HAP-1 (cell line): ENCODE data around the gene PSMG4.
A peak's percentile ranks its signal among the peaks of the same experiment; 100 is the strongest.

ENCODE experiments used
- DNase-seq, 2 experiments: peaks; one replicate each; pipeline ENCODE4 v3.0.0-alpha.2; 2016 to 2020; ENCODE audit warnings: low spot score in 2 of 2
- H3K27me3 ChIP-seq: fragments of 250-450 bp; sonication (Bioruptor Pico); 2 replicates; pipeline ENCODE4 v1.5.1; 2020; ENCODE audit warnings: low read depth, mild to moderate bottlenecking, moderate library complexity
- H3K36me3 ChIP-seq: fragments of 250-450 bp; sonication (Bioruptor Pico); replicated peaks from 2 replicates; pipeline ENCODE4 v1.5.1; 2020; ENCODE audit warnings: mild to moderate bottlenecking
- H3K4me1 ChIP-seq: fragments of 250-450 bp; sonication (Bioruptor Pico); 2 replicates; pipeline ENCODE4 v1.5.1; 2020; ENCODE audit warnings: mild to moderate bottlenecking
- H3K4me3 ChIP-seq: fragments of 250-450 bp; sonication (Bioruptor Pico); 2 replicates; pipeline ENCODE4 v1.5.1; 2020; ENCODE audit warnings: mild to moderate bottlenecking, moderate library complexity
- H3K9me3 ChIP-seq: fragments of 250-450 bp; sonication (Bioruptor Pico); 2 replicates; pipeline ENCODE4 v1.5.1; 2020; ENCODE audit warnings: mild to moderate bottlenecking, moderate library complexity
- in situ Hi-C: fragments of 300-500 bp; cut with MboI; formaldehyde crosslinking; loops from 3 replicates; pipeline ENCODE4 v1.14.3; 2020; ENCODE audit warnings: low sequenced_read_pairs, inconsistent platforms, mixed read lengths

The PSMG4 gene

DNA sequence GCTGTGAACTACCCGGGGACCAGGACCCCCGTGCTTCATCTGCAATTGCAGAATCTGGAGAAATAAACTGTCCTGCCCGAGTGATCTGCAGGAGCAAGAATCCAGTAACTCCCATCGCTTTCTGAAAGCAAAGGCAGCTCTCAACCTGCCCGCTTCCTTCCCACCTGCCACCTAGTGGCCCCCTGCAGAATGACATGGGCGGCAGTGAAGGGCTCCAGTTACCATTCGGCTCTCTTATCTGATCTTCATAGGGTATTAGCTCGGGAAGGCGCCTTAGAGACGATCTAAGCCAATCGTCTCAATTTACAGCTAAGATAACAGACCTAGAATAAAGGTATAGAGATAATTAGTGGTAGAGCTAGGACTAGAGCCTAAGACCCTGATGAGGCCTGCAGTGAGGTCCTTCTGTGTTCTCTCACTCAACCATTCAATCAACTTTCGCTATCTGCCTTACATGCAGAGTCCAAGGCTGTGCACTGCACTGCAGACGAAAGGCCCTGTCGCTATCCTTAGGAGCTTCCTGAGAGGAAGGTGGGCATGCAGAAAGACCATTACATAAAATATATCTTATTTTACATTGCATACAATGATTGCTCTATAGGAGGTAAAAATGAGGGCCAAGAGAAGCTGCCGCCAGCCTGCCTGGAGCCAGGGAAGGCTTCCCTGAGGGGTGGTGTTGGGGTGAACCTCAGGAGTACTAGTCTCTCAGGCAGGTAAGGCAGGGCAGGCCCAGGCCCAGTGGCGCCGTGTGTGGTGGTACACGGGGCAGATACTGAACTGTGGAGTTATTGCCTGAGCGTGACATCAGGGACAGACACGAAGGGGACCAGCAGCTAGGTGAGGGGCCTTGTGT, 7.1 kb upstream of the PSMG4 start:
- in situ Hi-C loops, result loop anchor here (5.0 kb wide), 2 partner anchors 124 to 254 kb away; partner anchors contain the start of gene NQO2
- Histone ChIP-seq H3K27me3 (no peaks in the 10 kb centered on the region), H3K4me3 (no peak overlapping the region), H3K9me3 (no peaks in the 10 kb centered on the region), H3K4me1 (peaks cover 16% of the 10 kb centered on the region), H3K36me3 (no peaks in the 10 kb centered on the region)
- peak; percentile 89 to 92 for DNase-seq

- Histone ChIP-seq H3K4me1 (peaks cover 16% of the 10 kb centered on the region), H3K4me3 (no peak overlapping the region), H3K36me3 (no peaks in the 10 kb centered on the region), H3K9me3 (no peaks in the 10 kb centered on the region), H3K27me3 (no peaks in the 10 kb centered on the region)
- no peak for DNase-seq
- in situ Hi-C loops, result loop anchor here (5.0 kb wide), 2 partner anchors 125 to 255 kb away; partner anchors contain the start of gene NQO2
Observed at GRCh38 chr6:3252369-3252768, 6.4 kb upstream of the PSMG4 start.

DNA sequence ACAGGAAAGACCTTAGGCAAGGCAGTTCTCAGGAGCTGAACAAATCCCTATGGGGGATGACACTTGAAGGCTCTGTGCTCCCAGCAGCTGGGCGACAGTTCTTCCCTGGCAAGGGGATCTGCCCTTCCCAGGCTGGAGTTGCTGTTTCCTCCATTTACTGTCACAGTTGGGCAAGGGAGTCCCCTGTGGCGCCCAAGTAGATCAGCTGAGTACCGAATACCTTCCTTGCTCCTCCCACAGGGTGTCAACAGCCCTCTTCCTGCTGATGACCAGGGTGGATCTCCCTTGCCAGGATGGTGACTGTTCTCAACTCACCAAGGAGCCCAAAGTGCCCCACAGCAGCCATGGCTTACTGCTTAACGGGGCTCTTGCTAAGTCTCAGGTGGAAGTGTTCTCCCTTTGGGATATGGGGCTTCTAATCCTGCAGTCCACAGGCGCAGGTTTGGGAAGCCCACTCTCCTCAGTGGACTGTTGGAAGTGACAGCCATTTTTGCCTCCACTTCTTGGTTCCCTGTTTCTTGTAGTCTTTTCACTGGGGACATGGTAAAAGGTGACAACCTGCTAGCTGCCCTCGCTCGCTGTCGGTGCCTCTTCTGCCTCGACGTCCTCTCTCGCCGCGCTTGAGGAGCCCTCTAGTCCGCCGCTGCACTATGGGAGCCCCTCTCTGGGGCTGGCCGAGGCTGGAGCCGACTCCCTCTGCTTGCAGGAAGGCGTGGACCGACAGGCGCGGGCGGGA, 5.7 kb upstream of the PSMG4 start:
- peaks cover 10% of the 10 kb centered on the region for H3K4me1 ChIP-seq
- in situ Hi-C loops, result loop anchor here (5.0 kb wide), 2 partner anchors 126 to 256 kb away; partner anchors contain the start of gene NQO2
- no peaks in the 10 kb centered on the region for H3K9me3 ChIP-seq
- no peaks in the 10 kb centered on the region for H3K36me3 ChIP-seq
- no peaks in the 10 kb centered on the region for H3K27me3 ChIP-seq
- DNase-seq, result no peak
- H3K4me3 ChIP-seq, result no peak overlapping the region

- in situ Hi-C loops, result loop anchor here (5.0 kb wide), 2 partner anchors 126 to 256 kb away; partner anchors contain the start of gene NQO2
- Histone ChIP-seq H3K4me3 (no peak overlapping the region), H3K36me3 (no peaks in the 10 kb centered on the region), H3K9me3 (no peaks in the 10 kb centered on the region), H3K27me3 (no peaks in the 10 kb centered on the region), H3K4me1 (peaks cover 12% of the 10 kb centered on the region)
- DNase-seq, result no peak
Observed at GRCh38 chr6:3253597-3253961, 5.2 kb upstream of the PSMG4 start.

GRCh38 chr6:3258201-3258600, 546 bp upstream of the PSMG4 start:
- Histone ChIP-seq H3K9me3 (no peaks in the 10 kb centered on the region), H3K4me3 (peak overlapping the region; percentile 67), H3K36me3 (peaks cover 4% of the 10 kb centered on the region), H3K27me3 (no peaks in the 10 kb centered on the region), H3K4me1 (peaks cover 11% of the 10 kb centered on the region)
- in situ Hi-C loops, result no loop called here
- no peak for DNase-seq

DNA sequence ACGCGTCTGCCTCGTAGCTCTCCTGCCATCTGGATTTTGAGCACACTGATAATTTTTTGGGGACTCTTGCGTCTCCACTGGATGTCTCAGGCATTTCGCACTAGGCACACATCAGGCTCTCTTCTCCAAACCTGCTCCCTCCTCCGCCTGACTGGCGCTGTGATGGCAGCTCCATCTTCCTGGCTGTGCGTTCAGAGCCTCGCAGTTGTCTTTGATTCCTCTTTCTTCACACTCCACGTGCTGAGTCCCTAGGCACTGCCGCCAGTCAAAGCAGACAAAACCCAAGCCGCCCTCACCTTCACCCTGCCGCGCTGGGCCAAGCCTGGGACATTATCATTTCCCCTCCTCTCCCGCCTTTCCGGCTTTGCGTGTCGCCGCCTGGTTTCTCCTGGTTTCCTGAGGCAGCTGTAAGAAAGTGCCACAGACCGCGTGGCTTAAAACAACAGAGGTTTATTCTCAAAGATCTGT, 778 bp downstream of the PSMG4 start:
- in situ Hi-C loops, result no loop called here
- H3K4me1 ChIP-seq, result peaks cover 11% of the 10 kb centered on the region
- DNase-seq, result peak; percentile 26 to 61
- H3K27me3 ChIP-seq, result no peaks in the 10 kb centered on the region
- no peaks in the 10 kb centered on the region for H3K9me3 ChIP-seq
- H3K4me3 ChIP-seq, result peak overlapping the region; percentile 67
- H3K36me3 ChIP-seq, result peaks cover 17% of the 10 kb centered on the region

- peaks cover 23% of the 10 kb centered on the region for H3K36me3 ChIP-seq
- no peaks in the 10 kb centered on the region for H3K9me3 ChIP-seq
- in situ Hi-C loops, result loop anchor here (10.0 kb wide), 1 partner anchor 725 kb away; no protein-coding TSS in a partner anchor
- no peak overlapping the region; the same call in 1 of the 2 replicates for H3K4me3 ChIP-seq
- peaks cover 11% of the 10 kb centered on the region for H3K4me1 ChIP-seq
- peak; percentile 25 to 47 for DNase-seq
- no peaks in the 10 kb centered on the region for H3K27me3 ChIP-seq
Observed at GRCh38 chr6:3260296-3260695, 1.5 kb downstream of the PSMG4 start.

GRCh38 chr6:3260772-3261517, 2.2 kb downstream of the PSMG4 start:
- Histone ChIP-seq H3K27me3 (no peaks in the 10 kb centered on the region), H3K4me3 (no peak overlapping the region; the same call in 1 of the 2 replicates), H3K9me3 (no peaks in the 10 kb centered on the region), H3K36me3 (peaks cover 27% of the 10 kb centered on the region), H3K4me1 (peaks cover 11% of the 10 kb centered on the region)
- in situ Hi-C loops, result loop anchor here (10.0 kb wide), 1 partner anchor 724 kb away; no protein-coding TSS in a partner anchor
- DNase-seq, result no peak

- H3K36me3 ChIP-seq, result peaks cover 31% of the 10 kb centered on the region
- no peak overlapping the region for H3K4me3 ChIP-seq
- no peak for DNase-seq
- no peaks in the 10 kb centered on the region for H3K9me3 ChIP-seq
- in situ Hi-C loops, result loop anchor here (10.0 kb wide), 1 partner anchor 723 kb away; no protein-coding TSS in a partner anchor
- H3K27me3 ChIP-seq, result no peaks in the 10 kb centered on the region
- H3K4me1 ChIP-seq, result peaks cover 11% of the 10 kb centered on the region
Observed at GRCh38 chr6:3261518-3261820, 2.7 kb downstream of the PSMG4 start.

DNA sequence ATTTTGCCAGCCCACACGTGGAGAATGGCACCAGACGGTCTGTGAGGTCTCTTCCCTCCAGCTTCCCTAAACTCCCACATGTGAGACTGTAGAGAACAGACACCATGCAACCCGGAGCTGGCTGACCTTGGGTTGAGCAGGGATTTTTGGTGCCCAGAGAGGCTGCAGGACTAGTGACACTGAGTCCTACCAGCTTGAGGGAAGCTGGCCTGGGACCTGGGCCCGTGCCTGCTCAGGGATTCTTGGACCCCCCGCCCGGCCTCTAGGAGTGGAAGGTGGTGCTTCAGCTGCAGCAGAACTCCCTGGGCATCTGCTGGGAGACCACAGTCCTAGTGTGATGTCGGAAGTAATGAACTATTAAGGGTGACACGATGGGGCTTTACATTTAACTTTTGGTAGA, 3.2 kb downstream of the PSMG4 start:
- H3K9me3 ChIP-seq, result no peaks in the 10 kb centered on the region
- H3K4me3 ChIP-seq, result no peak overlapping the region
- peaks cover 11% of the 10 kb centered on the region for H3K4me1 ChIP-seq
- in situ Hi-C loops, result loop anchor here (10.0 kb wide), 1 partner anchor 723 kb away; no protein-coding TSS in a partner anchor
- H3K27me3 ChIP-seq, result no peaks in the 10 kb centered on the region
- H3K36me3 ChIP-seq, result peaks cover 31% of the 10 kb centered on the region
- DNase-seq, result no peak

DNA sequence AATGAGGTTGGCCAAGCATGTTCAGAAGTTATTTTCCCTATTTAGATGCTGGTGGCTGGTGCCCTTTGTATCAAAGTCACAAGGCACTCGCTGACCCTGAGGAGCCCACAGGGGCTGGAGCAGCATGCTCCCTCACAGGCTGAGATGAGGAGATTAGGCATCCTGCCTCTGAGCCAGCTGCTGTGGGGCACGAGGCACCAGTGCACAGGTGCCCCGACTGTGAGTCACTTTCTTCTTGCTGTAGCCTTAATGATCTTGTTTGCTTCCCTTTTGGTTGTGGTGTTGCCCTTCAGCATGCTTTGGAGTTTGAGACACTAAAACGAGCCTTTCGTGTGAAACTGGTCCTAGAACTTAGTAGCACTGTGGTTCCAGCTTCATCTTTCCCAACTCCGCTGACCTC, 4.3 kb downstream of the PSMG4 start:
- no peak overlapping the region for H3K4me3 ChIP-seq
- peaks cover 10% of the 10 kb centered on the region for H3K4me1 ChIP-seq
- in situ Hi-C loops, result loop anchor here (10.0 kb wide), 1 partner anchor 722 kb away; no protein-coding TSS in a partner anchor
- peaks cover 37% of the 10 kb centered on the region for H3K36me3 ChIP-seq
- H3K27me3 ChIP-seq, result no peaks in the 10 kb centered on the region
- no peak for DNase-seq
- H3K9me3 ChIP-seq, result no peaks in the 10 kb centered on the region

DNA sequence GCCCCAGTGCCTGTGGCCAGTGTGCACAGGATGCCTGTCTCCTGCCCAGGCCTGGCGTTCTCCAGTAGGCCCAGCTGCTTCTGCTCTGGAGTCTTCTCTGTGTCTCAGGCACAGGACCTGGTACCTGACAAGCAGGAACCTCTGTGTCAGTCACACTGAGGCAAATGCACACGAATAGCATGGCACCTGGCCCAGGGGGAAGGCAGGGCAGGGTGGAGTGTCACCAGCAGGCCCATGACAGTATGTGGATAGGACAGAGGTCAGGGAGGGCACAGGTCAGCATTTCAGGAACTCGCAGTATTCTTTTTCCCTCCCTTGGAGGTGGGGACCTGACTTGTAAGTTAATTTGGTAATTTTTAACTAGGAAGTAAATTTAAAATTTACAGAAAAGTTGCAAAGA, 5.6 kb downstream of the PSMG4 start:
- H3K4me1 ChIP-seq, result peaks cover 6% of the 10 kb centered on the region
- in situ Hi-C loops, result loop anchor here (10.0 kb wide), 1 partner anchor 720 kb away; no protein-coding TSS in a partner anchor
- peaks cover 45% of the 10 kb centered on the region for H3K36me3 ChIP-seq
- H3K27me3 ChIP-seq, result no peaks in the 10 kb centered on the region
- H3K4me3 ChIP-seq, result no peak overlapping the region
- no peaks in the 10 kb centered on the region for H3K9me3 ChIP-seq
- no peak for DNase-seq

DNA sequence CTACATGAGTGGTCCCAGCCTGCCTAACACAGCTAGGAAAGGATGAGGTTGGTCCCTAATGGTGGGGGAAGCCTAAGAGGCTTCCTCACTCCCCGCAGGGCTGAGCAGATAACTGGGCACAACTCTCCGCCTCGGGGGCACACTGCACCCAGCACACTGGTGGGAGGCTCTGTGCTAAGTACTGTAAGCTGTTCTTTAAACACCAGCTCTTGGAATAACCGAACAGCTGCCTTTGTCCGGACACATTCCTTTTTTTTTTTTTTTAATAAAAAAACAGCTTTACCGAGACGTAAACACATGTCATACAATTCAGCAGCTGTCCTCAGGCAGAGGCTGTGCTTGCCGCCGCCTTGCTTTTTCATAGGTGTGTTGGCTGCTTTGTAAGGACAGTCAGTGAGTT, 6.9 kb downstream of the PSMG4 start:
- in situ Hi-C loops, result loop anchor here (10.0 kb wide), 1 partner anchor 719 kb away; no protein-coding TSS in a partner anchor
- Histone ChIP-seq H3K4me1 (peaks cover 6% of the 10 kb centered on the region), H3K4me3 (no peak overlapping the region), H3K36me3 (peaks cover 56% of the 10 kb centered on the region), H3K9me3 (no peaks in the 10 kb centered on the region), H3K27me3 (no peaks in the 10 kb centered on the region)
- no peak for DNase-seq
